HG03280 (cell line): ENCODE measurements around the gene PLA1A.

ENCODE experiments used
- ATAC-seq: cut with Tn5 transposase; IDR thresholded peaks from one replicate; pipeline ENCODE4 v1.9.1; 2021; ENCODE audit warnings: mild to moderate bottlenecking, moderate library complexity; ENCODE audit not compliant: unreplicated experiment

The PLA1A gene

GRCh38 chr3:119604878-119605277 is 7.2 kb downstream of the PLA1A start:
- ATAC-seq: no peak

GRCh38 chr3:119608405-119609000 is 10.8 kb downstream of the PLA1A start:
- no peak for ATAC-seq

- ATAC-seq: no peak
Measured at GRCh38 chr3:119609301-119609700, 11.6 kb downstream of the PLA1A start.

GRCh38 chr3:119611664-119612063 is 14.0 kb downstream of the PLA1A start:
- ATAC-seq: no peak

- ATAC-seq: peak; percentile 51
Measured at GRCh38 chr3:119613201-119613600, 15.5 kb downstream of the PLA1A start.

GRCh38 chr3:119613872-119614271 is 16.2 kb downstream of the PLA1A start:
- no peak for ATAC-seq

GRCh38 chr3:119616056-119616455 is 18.4 kb downstream of the PLA1A start:
- ATAC-seq: no peak

GRCh38 chr3:119619094-119619493 is 21.4 kb downstream of the PLA1A start:
- peak; percentile 46 for ATAC-seq

- no peak for ATAC-seq
Measured at GRCh38 chr3:119620899-119621298, 23.2 kb downstream of the PLA1A start.

- ATAC-seq: no peak
Measured at GRCh38 chr3:119624002-119624720, 26.5 kb downstream of the PLA1A start.

GRCh38 chr3:119625451-119626153 is 27.9 kb downstream of the PLA1A start:
- ATAC-seq: no peak

GRCh38 chr3:119626196-119626595 is 28.5 kb downstream of the PLA1A start:
- ATAC-seq: no peak

- ATAC-seq: no peak
Measured at GRCh38 chr3:119627461-119627860, 29.8 kb downstream of the PLA1A start.

GRCh38 chr3:119628390-119628789 is 30.7 kb downstream of the PLA1A start:
- ATAC-seq: peak; percentile 52

GRCh38 chr3:119628816-119629445 is 31.2 kb downstream of the PLA1A start:
- ATAC-seq: peak; percentile 30

- no peak for ATAC-seq
Measured at GRCh38 chr3:119630128-119630879, 32.6 kb downstream of the PLA1A start.

GRCh38 chr3:119630880-119631329 is 33.2 kb downstream of the PLA1A start:
- ATAC-seq: no peak

- ATAC-seq: no peak
Measured at GRCh38 chr3:119631516-119631915, 33.8 kb downstream of the PLA1A start.

- no peak for ATAC-seq
Measured at GRCh38 chr3:119632216-119632615, 34.5 kb downstream of the PLA1A start.

GRCh38 chr3:119632829-119633228 is 35.1 kb downstream of the PLA1A start:
- ATAC-seq: no peak

- ATAC-seq: no peak
Measured at GRCh38 chr3:119635719-119636118, 38.0 kb downstream of the PLA1A start.
